Upper lobe of right lung (tissue), 1 donor: Measurements from ENCODE around the gene CDK14. TPM values are rescaled to one million over a fixed set of nuclear protein-coding genes. Genes with fewer than 3 reads are reported as not detected.

Experiments used
- ATAC-seq: fragments of 200-7000 bp; cut with Tn5 transposase; one replicate; pipeline ENCODE4 v1.9.1; 2020; ENCODE audit warnings: mild to moderate bottlenecking, moderate library complexity
- DNase-seq: peaks from one replicate; pipeline ENCODE4 v3.0.0-alpha.2; 2020
- H3K27ac ChIP-seq: fragments of 200-600 bp; one replicate; pipeline ENCODE4 v1.8.0; 2022
- H3K27me3 ChIP-seq: fragments of 200-600 bp; one replicate; pipeline ENCODE4 v1.8.0; 2022; ENCODE audit warnings: mild to moderate bottlenecking
- H3K36me3 ChIP-seq: fragments of 200-600 bp; one replicate; pipeline ENCODE4 v1.8.0; 2022
- H3K4me1 ChIP-seq: fragments of 200-600 bp; one replicate; pipeline ENCODE4 v1.8.0; 2022
- H3K4me3 ChIP-seq: fragments of 200-600 bp; one replicate; pipeline ENCODE4 v1.8.0; 2022; ENCODE audit warnings: mild to moderate bottlenecking
- H3K9me3 ChIP-seq: fragments of 200-600 bp; one replicate; pipeline ENCODE4 v1.8.0; 2022
- CTCF ChIP-seq: fragments of 200-600 bp; IDR thresholded peaks from one replicate; pipeline ENCODE4 v1.8.0; 2022; ENCODE audit warnings: antibody characterized with exemption
- intact Hi-C: fragments of 100-400 bp; cut with DNase I; formaldehyde crosslinking; loops from one replicate; pipeline ENCODE4 v1.11.0; 2022
- total RNA-seq: library from RNA; stranded (reverse); fragmentation: NEBNext Ultra II Directional; extraction: Animal tissue kit (Norgen Biotek cat#: 25700); gene quantifications from one replicate; pipeline ENCODE4 v1.2.1, GENCODE V29; 2021
- donor health status: DM: no; HTN: yes; CAD: no; lungs with severe emphysema.

The CDK14 gene
- total RNA-seq, 1 donor from 2014 or later: 47.2 TPM

- no peak for DNase-seq
- intact Hi-C loops: no loop called here
- no peaks in the 10 kb centered on the region for H3K4me1 ChIP-seq
Measured at GRCh38 chr7:90564455-90564854, 31.7 kb upstream of the CDK14 start.

GRCh38 chr7:90568213-90568612, 27.9 kb upstream of the CDK14 start:
- H3K9me3 ChIP-seq: no peaks in the 10 kb centered on the region
- DNase-seq (no peak), ATAC-seq (peak; percentile 83)
- no peak overlapping the region for H3K4me3 ChIP-seq
- H3K4me1 ChIP-seq: no peaks in the 10 kb centered on the region
- H3K27ac ChIP-seq: no peak overlapping the region
- intact Hi-C loops: no loop called here
- H3K36me3 ChIP-seq: no peaks in the 10 kb centered on the region
- no peaks in the 10 kb centered on the region for H3K27me3 ChIP-seq
- TF ChIP-seq CTCF: no peak

More at GRCh38 chr7:90564455-90564854, 31.7 kb upstream of the CDK14 start:
- Histone ChIP-seq H3K27me3 (no peaks in the 10 kb centered on the region), H3K36me3 (no peaks in the 10 kb centered on the region), H3K27ac (no peak overlapping the region), H3K9me3 (no peaks in the 10 kb centered on the region), H3K4me3 (no peak overlapping the region)
- no peak for ATAC-seq
- no peak for TF ChIP-seq CTCF

GRCh38 chr7:90569368-90569767, 26.8 kb upstream of the CDK14 start:
- Histone ChIP-seq H3K27ac (no peak overlapping the region), H3K4me3 (no peak overlapping the region), H3K27me3 (no peaks in the 10 kb centered on the region), H3K9me3 (no peaks in the 10 kb centered on the region), H3K4me1 (no peaks in the 10 kb centered on the region), H3K36me3 (no peaks in the 10 kb centered on the region)
- no peak for TF ChIP-seq CTCF
- DNase-seq (no peak), ATAC-seq (no peak)
- intact Hi-C loops: no loop called here

- ATAC-seq (no peak), DNase-seq (no peak)
Measured at GRCh38 chr7:90570373-90570959, 25.7 kb upstream of the CDK14 start.

GRCh38 chr7:90574146-90574819, 21.8 kb upstream of the CDK14 start:
- peak; percentile 46 for ATAC-seq
- H3K4me3 ChIP-seq: no peak overlapping the region
- H3K9me3 ChIP-seq: no peaks in the 10 kb centered on the region
- H3K36me3 ChIP-seq: no peaks in the 10 kb centered on the region
- no peaks in the 10 kb centered on the region for H3K27me3 ChIP-seq
- H3K27ac ChIP-seq: no peak overlapping the region
- no peak for DNase-seq
- intact Hi-C loops: no loop called here
- TF ChIP-seq CTCF: no peak
- no peaks in the 10 kb centered on the region for H3K4me1 ChIP-seq

More at GRCh38 chr7:90570373-90570959, 25.7 kb upstream of the CDK14 start:
- H3K4me3 ChIP-seq: no peak overlapping the region
- TF ChIP-seq CTCF: no peak
- no peaks in the 10 kb centered on the region for H3K27me3 ChIP-seq
- no peaks in the 10 kb centered on the region for H3K36me3 ChIP-seq
- intact Hi-C loops: no loop called here
- no peaks in the 10 kb centered on the region for H3K9me3 ChIP-seq
- no peaks in the 10 kb centered on the region for H3K4me1 ChIP-seq
- no peak overlapping the region for H3K27ac ChIP-seq
